Measurements from ENCODE around the gene PTBP3.
"Not testable (repeated sequence)": the region's sequence is repeated elsewhere in the genome, so short reads cannot be mapped to it uniquely, and the experiment has no call there.

Gene PTBP3

GRCh38 chr9:112332977-112333638, at the start of gene PTBP3:
TSS of gene PTBP3 (minus strand) at chr9:112333619. CDS start at chr9:112297865, 35,754 bp downstream.
- peak; percentile 74 for DNase-seq

GRCh38 chr9:112382501-112383364, 49.3 kb upstream of the PTBP3 start:
- no peak for DNase-seq

GRCh38 chr9:112382066-112382465, 48.6 kb upstream of the PTBP3 start:
- DNase-seq = no peak

- DNase-seq = peak; percentile 9
Measured at GRCh38 chr9:112380825-112381221, 47.4 kb upstream of the PTBP3 start.

GRCh38 chr9:112380102-112380824, 46.8 kb upstream of the PTBP3 start, which contains the start of gene HSDL2:
TSS of gene HSDL2 (plus strand) at chr9:112380108. CDS start at chr9:112380164, 56 bp downstream.
- peak; percentile 27 for DNase-seq

- peak; percentile 98 for DNase-seq
Measured at GRCh38 chr9:112379177-112380101, 46.0 kb upstream of the PTBP3 start.

GRCh38 chr9:112378328-112379176, 45.1 kb upstream of the PTBP3 start:
- peak; percentile 16 for DNase-seq

- no peak for DNase-seq
Measured at GRCh38 chr9:112377684-112378327, 44.4 kb upstream of the PTBP3 start.

GRCh38 chr9:112377087-112377486, 43.7 kb upstream of the PTBP3 start:
- no peak for DNase-seq

- no peak for DNase-seq
Measured at GRCh38 chr9:112375361-112375760, 41.9 kb upstream of the PTBP3 start.

- not testable (repeated sequence) for DNase-seq
Measured at GRCh38 chr9:112374232-112374631, 40.8 kb upstream of the PTBP3 start.

GRCh38 chr9:112373666-112374065, 40.2 kb upstream of the PTBP3 start:
- not testable (repeated sequence) for DNase-seq

- no peak for DNase-seq
Measured at GRCh38 chr9:112371060-112371459, 37.6 kb upstream of the PTBP3 start.

GRCh38 chr9:112369817-112370216, 36.4 kb upstream of the PTBP3 start:
- no peak for DNase-seq

- DNase-seq = no peak
Measured at GRCh38 chr9:112367465-112367864, 34.0 kb upstream of the PTBP3 start.

GRCh38 chr9:112366591-112366990, 33.2 kb upstream of the PTBP3 start:
- no peak for DNase-seq

- DNase-seq = not testable (repeated sequence)
Measured at GRCh38 chr9:112365257-112365656, 31.8 kb upstream of the PTBP3 start.

- DNase-seq = no peak
Measured at GRCh38 chr9:112364761-112365160, 31.3 kb upstream of the PTBP3 start.

GRCh38 chr9:112361601-112362000, 28.2 kb upstream of the PTBP3 start:
- peak; percentile 27 for DNase-seq

- no peak for DNase-seq
Measured at GRCh38 chr9:112360047-112360804, 26.8 kb upstream of the PTBP3 start.
